Left lung (tissue), 10 donors: ENCODE results near the gene PRDM13. TPM values are rescaled to one million over a fixed set of nuclear protein-coding genes. Genes with fewer than 3 reads are reported as not detected.
A peak's percentile ranks its signal among the peaks of the same experiment; 100 is the strongest.
"Not testable (repeated sequence)": the region's sequence is repeated elsewhere in the genome, so short reads cannot be mapped to it uniquely, and the experiment has no call there.

Experiments used
- ATAC-seq: fragments of 200-7000 bp; cut with Tn5 transposase; one replicate; pipeline ENCODE4 v1.9.1; 2020; ENCODE audit warnings: moderate library complexity
- DNase-seq, 4 donors: peaks; one replicate each; pipeline ENCODE4 v3.0.0-alpha.2; 2013 to 2020
- H3K27ac ChIP-seq, 2 donors: fragments of 200-600 bp; sonication (generic) in 1 of 2; one replicate each; pipeline versions ENCODE4 v1.5.0 to v1.8.0; 2020 to 2021
- H3K27me3 ChIP-seq, 2 donors: fragments of 200-600 bp; sonication (generic) in 1 of 2; one replicate each; pipeline versions ENCODE4 v1.5.0 to v1.8.0; 2020 to 2021
- H3K36me3 ChIP-seq, 2 donors: fragments of 200-600 bp; sonication (generic) in 1 of 2; one replicate each; pipeline versions ENCODE4 v1.5.0 to v1.8.0; 2020 to 2021
- H3K4me1 ChIP-seq, 2 donors: fragments of 200-600 bp; one replicate each; pipeline ENCODE4 v1.8.0; 2021
- H3K4me3 ChIP-seq, 2 donors: fragments of 200-600 bp; sonication (generic) in 1 of 2; one replicate each; pipeline versions ENCODE4 v1.5.0 to v1.8.0; 2020 to 2021; ENCODE audit warnings: mild to moderate bottlenecking in 1 of 2
- H3K9me3 ChIP-seq, 2 donors: fragments of 200-600 bp; sonication (generic) in 1 of 2; one replicate each; pipeline versions ENCODE4 v1.5.0 to v1.8.0; 2020 to 2021
- CTCF ChIP-seq, 2 donors: fragments of 200-600 bp; sonication (generic) in 1 of 2; IDR thresholded peaks; one replicate each; pipeline versions ENCODE4 v1.5.0 to v1.8.0; 2021; ENCODE audit warnings: antibody characterized with exemption in 2 of 2
- intact Hi-C, 2 donors: fragments of 100-400 bp; cut with DNase I; formaldehyde crosslinking; loops; one replicate each; pipeline versions ENCODE4 v1.11.2 to v1.14.2; 2022
- polyA plus RNA-seq, 6 donors: library from polyadenylated mRNA; unstranded; fragments of 120-200 nt; gene quantifications; one replicate each; pipeline ENCODE4 v1.2.1, GENCODE V29; 2013; ENCODE audit not compliant: insufficient read length in 6 of 6
- total RNA-seq, 2 donors: library from RNA; stranded (reverse); fragmentation: NEBNext Ultra II Directional; extraction: Animal tissue kit (Norgen Biotek cat#: 25700); gene quantifications; one replicate each; pipeline ENCODE4 v1.2.1, GENCODE V29; 2021
- donor health status: DM: no; HTN: yes; CAD: no.
- donor health status: DM: no; HTN: no; CAD: no.

The PRDM13 gene
- total and polyA plus RNA-seq, 8 donors, result not detected

- peaks cover 16 to 21% of the 10 kb centered on the region in 2 donors for H3K4me1 ChIP-seq
- H3K36me3 ChIP-seq, result no peaks in the 10 kb centered on the region
- ATAC-seq (no peak), DNase-seq (no peak)
- intact Hi-C loops, result no loop called here
- H3K9me3 ChIP-seq, result no peaks in the 10 kb centered on the region
- no peak overlapping the region for H3K27ac ChIP-seq
- no peak overlapping the region for H3K4me3 ChIP-seq
- TF ChIP-seq CTCF (IDR thresholded peaks at IDR 0.05), result no peak
- peaks cover 90 to 100% of the 10 kb centered on the region in 2 donors for H3K27me3 ChIP-seq
Observed at GRCh38 chr6:99617131-99617530, 10.5 kb downstream of the PRDM13 start.

- H3K27me3 ChIP-seq, result peaks cover 84 to 99% of the 10 kb centered on the region in 2 donors
- intact Hi-C loops, result no loop called here
- no peaks in the 10 kb centered on the region for H3K9me3 ChIP-seq
- no peak for ATAC-seq
- DNase-seq, result peak in 1 of 4 donors; percentile 75
- no peak for TF ChIP-seq CTCF (IDR thresholded peaks at IDR 0.05)
- peaks cover 9 to 11% of the 10 kb centered on the region in 2 donors for H3K4me1 ChIP-seq
- no peak overlapping the region for H3K27ac ChIP-seq
- H3K36me3 ChIP-seq, result no peaks in the 10 kb centered on the region
- no peak overlapping the region for H3K4me3 ChIP-seq
Observed at GRCh38 chr6:99618649-99619408, 12.2 kb downstream of the PRDM13 start.

- H3K36me3 ChIP-seq, result no peaks in the 10 kb centered on the region
- intact Hi-C loops, result no loop called here
- peaks cover 78 to 99% of the 10 kb centered on the region in 2 donors for H3K27me3 ChIP-seq
- DNase-seq (no peak), ATAC-seq (no peak)
- peaks cover 4 to 5% of the 10 kb centered on the region in 2 donors for H3K4me1 ChIP-seq
- TF ChIP-seq CTCF (IDR thresholded peaks at IDR 0.05), result no peak
- H3K27ac ChIP-seq, result no peak overlapping the region
- H3K9me3 ChIP-seq, result no peaks in the 10 kb centered on the region
- no peak overlapping the region for H3K4me3 ChIP-seq
Observed at GRCh38 chr6:99619409-99619762, 12.8 kb downstream of the PRDM13 start.

GRCh38 chr6:99622044-99622443 is 15.4 kb downstream of the PRDM13 start:
- H3K9me3 ChIP-seq, H3K4me1 ChIP-seq, intact Hi-C loops, H3K27ac ChIP-seq, DNase-seq, ATAC-seq, H3K36me3 ChIP-seq, H3K4me3 ChIP-seq: not testable (repeated sequence)
- peaks cover 52 to 84% of the 10 kb centered on the region in 2 donors for H3K27me3 ChIP-seq

- H3K4me3 ChIP-seq, result no peak overlapping the region
- H3K27ac ChIP-seq, result no peak overlapping the region
- no peaks in the 10 kb centered on the region for H3K4me1 ChIP-seq
- no peak for TF ChIP-seq CTCF (IDR thresholded peaks at IDR 0.05)
- no peak for ATAC-seq
- peak in 1 of 4 donors; percentile 21 for DNase-seq
- H3K27me3 ChIP-seq, result peaks cover 0 to 41% of the 10 kb centered on the region in 2 donors
- H3K9me3 ChIP-seq, result no peaks in the 10 kb centered on the region
- intact Hi-C loops, result no loop called here
- no peaks in the 10 kb centered on the region for H3K36me3 ChIP-seq
Observed at GRCh38 chr6:99629293-99629692, 22.7 kb downstream of the PRDM13 start.

- no peak overlapping the region for H3K4me3 ChIP-seq
- H3K9me3 ChIP-seq, result peaks cover 0 to 22% of the 10 kb centered on the region in 2 donors
- intact Hi-C loops, result no loop called here
- no peak overlapping the region for H3K27ac ChIP-seq
- H3K36me3 ChIP-seq, result no peaks in the 10 kb centered on the region
- H3K4me1 ChIP-seq, result no peaks in the 10 kb centered on the region
- ATAC-seq (no peak), DNase-seq (no peak)
- TF ChIP-seq CTCF (IDR thresholded peaks at IDR 0.05), result no peak
- H3K27me3 ChIP-seq, result peaks cover 0 to 11% of the 10 kb centered on the region in 2 donors
Observed at GRCh38 chr6:99637629-99638028, 31.0 kb downstream of the PRDM13 start.

GRCh38 chr6:99638358-99638757 is 31.7 kb downstream of the PRDM13 start:
- H3K9me3 ChIP-seq, result peaks cover 0 to 22% of the 10 kb centered on the region in 2 donors
- H3K27me3 ChIP-seq, H3K4me3 ChIP-seq, H3K36me3 ChIP-seq, DNase-seq, intact Hi-C loops, H3K4me1 ChIP-seq, ATAC-seq, H3K27ac ChIP-seq: not testable (repeated sequence)
